A204.1 (cell line): Measurements from ENCODE around the gene YWHAQ.
"Not testable (repeated sequence)": the region's sequence is repeated elsewhere in the genome, so short reads cannot be mapped to it uniquely, and the experiment has no call there.

ENCODE experiments used
- FAIRE-seq: peaks from 2 replicates; lab custom pipeline; 2012; peaks lifted over from hg19 to GRCh38; lab: Jason Lieb, UNC

The YWHAQ gene

DNA sequence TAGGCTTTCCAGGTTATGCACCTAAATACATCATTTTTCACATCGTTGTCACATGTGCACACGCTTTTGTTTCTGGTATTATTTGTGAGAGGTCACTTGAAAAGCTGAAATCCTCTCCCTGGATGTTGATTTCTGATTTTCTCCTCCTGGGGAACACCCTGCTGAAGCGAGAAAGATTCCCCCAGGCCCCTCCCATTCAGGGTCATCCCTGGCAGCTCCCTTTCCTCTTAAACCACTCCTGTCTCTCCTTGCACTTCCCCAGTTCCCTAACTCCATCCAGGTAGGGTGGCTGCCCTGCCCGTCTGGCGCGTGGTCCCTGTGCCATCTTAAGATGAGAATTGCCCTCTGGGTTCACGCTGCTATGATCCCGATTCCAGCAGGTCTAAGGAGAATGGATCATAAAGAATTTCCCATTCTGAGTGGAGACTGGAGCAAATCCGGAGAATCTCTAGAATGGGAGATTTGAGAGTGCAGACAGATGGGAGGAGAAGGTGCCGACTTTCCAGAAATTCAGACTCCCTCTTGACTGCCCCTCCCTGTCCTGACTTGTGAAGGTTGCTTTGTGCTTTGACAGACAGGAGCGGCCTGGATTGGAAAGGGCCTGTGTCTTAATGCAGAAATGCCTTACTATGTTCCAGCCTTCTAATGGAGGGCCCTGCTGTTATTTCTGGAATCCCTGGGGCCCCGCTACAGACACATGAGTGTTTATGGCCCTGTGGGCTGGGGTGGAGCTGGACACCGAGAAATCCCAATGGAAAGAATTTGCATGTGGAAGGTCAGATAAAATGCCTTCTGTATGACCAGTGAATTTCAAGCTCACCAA, 1.3 kb upstream of the YWHAQ start:
- no peak for FAIRE-seq

DNA sequence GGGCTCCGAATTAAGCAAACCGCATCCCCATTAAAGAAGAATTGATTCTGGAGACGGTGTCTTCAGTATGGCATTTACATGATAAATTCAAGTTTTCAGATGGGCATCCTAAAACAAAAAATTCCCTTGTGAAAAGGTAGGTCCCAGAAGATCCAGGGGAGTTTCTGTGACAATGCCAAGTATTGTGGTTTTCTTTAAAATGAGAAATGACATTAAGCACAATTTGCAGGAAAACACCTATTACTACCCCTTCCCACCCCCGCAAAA, 689 bp upstream of the YWHAQ start:
- FAIRE-seq = no peak

DNA sequence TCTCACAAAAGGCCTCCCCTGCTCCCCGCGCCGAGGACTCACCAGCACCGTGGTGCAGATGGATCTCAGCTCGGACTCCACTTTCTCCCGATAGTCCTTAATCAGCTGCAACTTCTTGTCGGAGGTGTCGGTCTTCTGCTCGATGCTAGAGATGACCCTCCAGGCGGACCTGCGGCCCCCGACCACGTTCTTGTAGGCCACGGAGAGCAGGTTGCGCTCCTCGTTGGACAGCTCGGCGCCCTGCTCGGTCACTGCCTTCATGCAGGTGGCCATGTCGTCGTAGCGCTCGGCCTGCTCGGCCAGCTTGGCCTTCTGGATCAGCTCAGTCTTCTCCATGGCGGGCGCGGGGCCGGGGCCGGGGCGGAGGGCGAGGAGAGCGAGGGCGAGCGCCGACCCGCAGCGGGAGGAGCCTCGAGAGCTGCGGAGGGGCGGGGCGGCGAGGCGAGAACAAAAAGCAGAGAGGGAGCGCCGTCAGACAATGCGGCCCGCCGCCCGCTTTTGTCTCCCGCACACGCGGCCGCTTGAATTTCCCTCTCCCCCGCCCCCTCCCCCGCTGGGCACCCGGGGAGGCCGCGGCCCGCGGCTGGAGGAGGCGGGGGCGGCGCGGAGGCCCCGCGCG, 571 bp downstream of the YWHAQ start:
- no peak for FAIRE-seq

DNA sequence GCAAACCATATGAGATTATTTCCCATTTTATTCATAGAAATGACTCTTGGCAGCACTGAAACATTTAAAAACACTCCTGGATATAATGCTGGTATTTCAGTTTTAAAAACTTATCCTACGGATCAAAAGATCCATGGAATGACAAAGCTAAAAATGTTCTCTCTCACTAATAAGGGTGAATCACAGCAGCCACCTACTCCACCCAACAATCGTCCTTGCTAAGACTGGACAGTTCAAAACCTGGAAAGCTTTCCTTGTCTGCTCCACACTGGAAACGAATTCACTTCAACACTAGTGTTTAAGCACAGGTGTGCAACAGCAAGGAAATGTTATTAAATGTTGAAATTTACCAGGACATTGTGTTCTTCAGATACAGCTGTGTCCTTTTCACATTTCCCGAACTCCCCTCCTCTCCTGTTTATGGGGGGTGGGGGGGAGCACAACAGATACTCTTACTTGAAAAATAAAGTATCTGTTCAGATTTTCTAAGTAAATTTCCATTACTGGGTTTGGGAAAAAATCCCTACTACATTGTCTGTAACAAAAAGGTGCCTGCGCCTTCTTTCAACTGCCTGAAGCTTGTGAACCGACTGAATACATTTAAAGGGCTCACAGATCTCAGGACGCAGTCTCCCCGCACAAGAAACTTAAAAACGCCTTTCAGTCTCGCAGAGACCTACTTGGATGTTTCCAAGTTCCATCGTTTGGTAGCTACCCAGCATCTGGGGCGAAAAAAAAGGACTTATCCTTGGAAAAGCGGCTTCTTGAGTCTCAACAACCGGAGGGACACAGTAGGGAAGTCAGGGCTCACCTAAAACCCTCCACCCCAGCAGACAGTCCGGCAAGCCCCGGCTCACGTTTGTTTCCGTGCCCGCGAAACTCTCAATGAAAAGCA, 1.3 kb downstream of the YWHAQ start:
- FAIRE-seq = no peak

DNA sequence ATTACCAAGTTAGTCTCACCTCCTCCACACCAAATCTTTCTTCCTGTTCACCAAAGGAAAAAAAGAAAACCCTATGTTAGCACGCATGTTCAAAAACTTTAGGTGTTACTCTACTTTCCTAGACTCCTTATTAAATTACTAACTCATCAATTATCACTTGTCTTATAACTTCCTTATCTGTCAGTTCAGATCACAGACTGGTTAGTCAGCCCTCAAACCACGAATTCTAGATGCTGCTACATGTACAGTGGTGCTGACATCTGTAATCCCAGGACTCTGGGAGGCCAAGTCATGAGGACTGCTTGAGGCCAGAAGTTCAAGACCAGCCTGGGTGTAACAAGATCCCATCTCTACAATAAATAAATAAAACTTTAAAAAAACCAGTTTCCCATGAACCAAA, 3.5 kb downstream of the YWHAQ start:
- no peak for FAIRE-seq

DNA sequence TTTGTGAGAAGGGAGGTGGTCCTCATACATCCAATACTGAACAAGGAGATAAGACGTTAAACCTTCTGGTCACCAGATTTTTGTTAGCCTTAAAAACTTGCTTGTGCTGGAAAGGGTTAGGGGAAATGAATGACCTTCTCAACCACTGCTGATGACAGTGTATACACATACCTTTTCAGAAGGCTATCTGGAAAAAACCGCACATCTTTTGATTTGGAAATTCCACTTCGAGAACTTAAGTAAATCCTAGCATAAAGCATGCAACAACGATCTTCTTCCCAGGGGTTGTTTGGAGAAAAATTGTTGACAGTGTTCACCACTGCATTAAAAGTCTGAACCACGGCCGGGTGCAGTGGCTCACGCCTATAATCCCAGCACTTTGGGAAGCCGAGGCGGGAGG, 7.6 kb downstream of the YWHAQ start:
- FAIRE-seq = no peak

DNA sequence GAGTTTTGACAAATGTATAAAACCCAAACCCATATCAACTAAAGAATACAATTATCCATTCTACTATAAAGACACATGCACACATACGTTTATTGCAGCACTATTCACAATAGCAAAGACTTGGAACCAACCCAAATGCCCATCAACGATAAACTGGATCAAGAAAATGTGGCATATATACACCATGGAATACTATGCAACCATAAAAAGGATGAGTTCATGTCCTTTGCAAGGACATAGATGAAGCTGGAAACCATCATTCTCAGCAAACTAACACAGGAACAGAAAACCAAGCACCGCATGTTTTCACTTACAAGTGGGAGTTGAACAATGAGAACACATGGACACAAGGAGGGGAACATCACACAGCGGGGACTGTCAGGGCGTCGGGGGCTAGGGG, 9.1 kb downstream of the YWHAQ start:
- not testable (repeated sequence) for FAIRE-seq

DNA sequence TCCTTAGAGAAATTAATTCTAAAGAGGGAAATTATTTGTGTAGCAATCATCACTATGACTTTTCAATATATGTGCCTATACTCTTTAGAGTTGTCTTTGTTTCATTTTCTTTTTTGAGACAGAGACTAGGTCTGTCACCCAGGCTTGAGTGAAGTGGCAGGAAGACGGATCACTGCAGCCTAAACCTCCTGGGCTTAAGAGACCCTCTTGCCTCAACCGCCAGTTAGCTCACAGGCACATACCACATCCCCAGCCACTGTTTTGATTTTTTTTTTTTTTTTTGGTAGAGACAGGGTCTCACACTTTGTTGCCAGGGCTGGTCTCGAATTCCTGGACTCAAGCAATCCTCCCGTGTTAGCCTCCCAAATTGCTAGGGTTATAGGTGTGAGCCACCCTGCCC, 12.4 kb downstream of the YWHAQ start:
- no peak for FAIRE-seq

DNA sequence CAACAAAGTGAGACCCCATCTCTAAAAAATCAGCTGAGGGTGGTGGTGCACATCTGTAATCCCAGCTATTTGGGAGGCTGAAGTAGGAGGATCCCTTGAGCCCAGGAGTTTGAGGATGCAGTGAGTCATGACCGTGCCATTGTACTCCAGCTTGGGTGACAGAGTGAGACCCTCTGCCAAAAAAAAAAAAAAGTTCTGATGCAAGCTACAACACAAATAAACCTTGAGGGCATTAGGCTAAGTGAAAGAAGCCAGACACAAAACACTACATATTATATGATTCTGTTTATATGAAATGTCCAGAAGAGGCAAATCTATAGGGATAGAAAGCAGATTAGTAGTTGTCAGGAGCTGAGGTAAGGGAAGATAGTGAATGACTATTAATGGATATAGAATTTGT, 13.0 kb downstream of the YWHAQ start:
- FAIRE-seq = no peak

DNA sequence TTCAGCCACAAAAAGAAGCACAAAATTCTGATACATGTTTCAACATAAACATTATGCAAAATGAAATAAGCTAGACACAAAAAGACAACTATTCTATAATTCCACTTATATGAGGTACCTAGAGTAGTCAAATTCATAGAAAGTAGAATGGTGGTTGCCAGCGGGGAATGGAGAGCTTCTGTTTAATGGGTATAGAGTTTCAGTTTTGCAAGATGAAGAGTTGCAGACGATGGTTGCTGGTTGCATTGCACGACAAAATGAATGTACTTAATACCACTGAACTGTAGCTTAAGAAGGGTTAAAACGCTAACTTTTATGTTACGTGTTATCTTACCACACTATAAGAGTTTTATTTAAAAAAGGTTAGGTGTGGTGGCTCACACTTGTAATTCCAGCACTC, 13.5 kb downstream of the YWHAQ start:
- no peak for FAIRE-seq

DNA sequence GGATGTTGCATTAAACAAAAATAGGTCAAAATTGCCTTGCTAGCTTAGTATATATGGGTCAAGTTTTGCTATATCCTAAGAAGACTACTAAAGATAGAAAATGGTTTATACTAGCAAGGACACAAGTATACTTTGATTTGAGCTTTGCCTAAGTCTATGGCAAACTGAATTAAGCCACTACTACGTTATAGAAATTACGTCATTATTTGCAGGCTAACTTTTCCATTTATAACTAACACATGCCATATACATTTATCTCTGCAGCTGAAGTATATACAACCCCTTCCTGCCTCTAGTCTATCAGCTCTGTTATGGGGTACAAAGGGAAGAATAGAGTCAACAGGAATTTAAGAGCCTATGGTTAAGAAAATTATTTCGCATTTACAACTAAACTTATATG, 16.2 kb downstream of the YWHAQ start:
- FAIRE-seq = no peak

DNA sequence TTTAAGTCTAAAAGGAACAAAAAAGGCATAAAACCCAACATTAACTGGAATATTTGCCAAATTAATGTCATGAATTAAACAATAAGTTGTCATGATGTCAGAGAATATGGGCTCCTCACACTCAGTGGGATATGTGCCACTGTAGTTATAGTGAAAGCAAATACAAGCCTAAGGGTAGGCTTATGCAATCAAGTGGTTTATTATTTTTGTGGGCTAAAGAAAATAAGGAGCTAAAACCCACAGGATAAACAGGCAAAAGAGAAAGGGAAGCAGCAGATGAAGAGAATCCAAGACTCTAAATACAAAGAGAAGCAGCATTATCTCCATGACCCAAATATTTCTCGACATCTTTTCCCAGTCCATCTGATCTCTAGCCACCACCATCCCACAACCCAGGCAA, 17.5 kb downstream of the YWHAQ start:
- no peak for FAIRE-seq

DNA sequence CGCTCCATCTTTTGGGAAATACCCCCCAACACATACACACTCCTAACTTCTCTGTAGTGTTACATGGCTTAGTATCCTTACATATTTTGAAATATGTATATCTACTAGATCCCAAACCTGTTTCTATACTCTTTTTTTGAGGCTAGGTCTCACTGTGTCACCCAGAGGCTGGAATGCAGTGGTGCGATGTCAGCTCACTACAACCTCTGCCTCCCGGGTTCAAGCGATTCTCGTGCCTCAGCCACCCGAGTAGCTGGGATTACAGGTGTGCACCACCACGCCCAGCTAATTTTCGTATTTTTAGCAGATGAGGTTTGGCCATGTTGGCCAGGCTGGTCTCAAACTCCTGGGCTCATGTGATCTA, 19.3 kb downstream of the YWHAQ start:
- not testable (repeated sequence) for FAIRE-seq

DNA sequence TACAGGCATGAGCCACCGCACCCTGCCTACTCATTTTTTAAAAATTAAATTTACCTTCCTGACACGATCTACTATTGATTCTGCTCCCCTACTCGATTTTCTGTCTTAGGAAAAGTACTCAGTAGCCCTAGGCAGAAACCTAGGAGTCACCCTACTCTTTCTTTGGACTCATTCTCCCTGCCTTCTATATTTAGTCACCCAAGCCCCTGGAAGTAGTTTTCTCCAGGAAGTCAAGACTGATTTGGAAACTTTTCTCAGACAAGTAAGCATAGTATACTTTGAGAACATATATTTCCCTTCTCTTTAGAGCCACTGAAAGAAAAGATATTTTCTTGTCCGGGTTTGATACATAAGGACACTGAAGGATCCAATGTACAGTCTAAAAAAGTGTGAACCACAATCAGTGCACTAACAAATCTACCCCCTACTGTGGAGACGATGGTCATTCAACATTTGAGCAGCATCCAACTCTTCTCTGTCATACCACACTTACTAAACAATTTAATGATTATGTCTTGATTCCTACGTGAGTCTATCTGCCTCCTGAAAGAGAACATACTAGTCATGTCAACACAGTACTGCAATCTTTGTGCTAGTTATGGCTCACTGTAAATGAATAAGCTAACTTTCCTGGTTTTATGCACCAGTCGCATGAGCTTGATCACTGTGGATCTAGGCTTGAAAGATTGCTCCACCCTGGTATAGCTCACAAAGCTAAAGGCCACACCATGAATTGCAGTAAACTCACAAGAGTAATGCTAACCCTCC, 19.8 kb downstream of the YWHAQ start:
- FAIRE-seq = no peak

DNA sequence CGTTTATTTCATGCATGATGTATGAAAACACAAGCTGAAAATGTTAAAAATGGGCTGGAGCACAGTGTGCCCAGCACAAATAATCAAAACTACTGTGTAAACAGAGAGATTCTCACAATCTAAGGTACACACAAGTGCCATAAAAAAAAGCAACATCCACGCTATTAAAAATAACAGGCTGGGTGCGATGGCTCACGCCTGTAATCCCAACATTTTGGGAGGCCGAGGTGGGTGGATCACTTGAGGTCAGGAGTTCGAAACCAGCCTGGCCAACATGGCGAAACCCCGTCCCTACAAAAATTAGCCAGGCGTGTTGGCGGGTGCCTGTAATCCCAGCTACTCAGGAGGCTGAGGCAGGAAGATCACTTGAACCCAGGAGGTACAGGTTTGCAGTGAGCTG, 22.3 kb downstream of the YWHAQ start:
- not testable (repeated sequence) for FAIRE-seq

DNA sequence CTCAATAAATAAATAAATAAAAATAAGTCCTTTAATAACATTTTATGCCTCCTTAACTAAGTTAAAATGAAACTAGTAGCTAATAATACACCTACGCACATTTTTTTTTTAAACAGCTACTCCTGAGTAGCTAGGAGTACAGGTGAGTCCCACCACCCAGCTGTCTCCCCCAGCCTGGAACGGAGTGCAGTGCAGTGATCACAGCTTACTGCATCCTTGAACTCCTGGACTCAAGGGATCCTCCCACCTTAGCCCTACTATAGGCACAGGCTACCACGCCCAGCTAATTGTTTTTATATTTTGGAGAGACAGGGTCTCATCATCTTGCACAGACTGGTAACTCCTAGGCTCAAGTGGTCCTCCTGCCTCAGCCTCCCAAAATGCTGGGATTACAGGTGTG, 28.4 kb downstream of the YWHAQ start:
- FAIRE-seq = no peak

DNA sequence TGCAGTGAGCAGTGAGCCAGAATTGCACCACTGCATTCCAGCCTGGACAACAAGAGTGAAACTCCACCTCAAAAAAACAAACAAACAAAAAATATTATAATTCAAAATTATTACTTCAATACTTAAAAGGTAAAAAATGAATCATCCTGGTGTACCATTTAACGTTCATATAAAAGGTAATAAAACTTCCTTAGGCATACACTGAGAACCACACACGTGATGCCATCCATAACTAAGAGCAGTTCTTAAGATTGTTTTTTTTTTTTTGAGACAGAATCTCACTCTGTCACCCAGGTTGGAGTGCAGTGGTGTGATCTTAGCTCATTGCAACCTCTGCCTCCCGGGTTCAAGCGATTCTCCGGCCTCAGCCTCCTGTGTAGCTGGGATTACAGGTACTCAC, 29.4 kb downstream of the YWHAQ start:
- FAIRE-seq = no peak

DNA sequence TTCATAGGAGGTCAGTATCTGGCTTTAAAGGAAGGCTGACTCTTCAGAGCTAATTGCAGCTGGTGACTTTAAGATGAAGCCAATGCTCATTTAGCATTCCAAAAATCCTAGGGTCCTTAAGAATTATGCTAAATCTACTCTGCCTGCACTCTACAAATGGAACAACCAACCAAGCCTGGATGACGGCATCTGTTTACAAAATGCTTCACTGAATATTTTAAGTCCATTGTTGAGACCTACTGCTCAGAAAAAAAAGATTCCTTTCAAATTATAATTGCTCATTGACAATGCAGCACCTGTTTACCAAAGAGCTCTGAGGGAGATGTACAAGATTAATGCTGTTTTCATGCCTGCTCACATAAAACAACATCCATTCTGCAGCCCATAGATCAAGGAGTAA, 31.4 kb downstream of the YWHAQ start:
- FAIRE-seq = no peak

DNA sequence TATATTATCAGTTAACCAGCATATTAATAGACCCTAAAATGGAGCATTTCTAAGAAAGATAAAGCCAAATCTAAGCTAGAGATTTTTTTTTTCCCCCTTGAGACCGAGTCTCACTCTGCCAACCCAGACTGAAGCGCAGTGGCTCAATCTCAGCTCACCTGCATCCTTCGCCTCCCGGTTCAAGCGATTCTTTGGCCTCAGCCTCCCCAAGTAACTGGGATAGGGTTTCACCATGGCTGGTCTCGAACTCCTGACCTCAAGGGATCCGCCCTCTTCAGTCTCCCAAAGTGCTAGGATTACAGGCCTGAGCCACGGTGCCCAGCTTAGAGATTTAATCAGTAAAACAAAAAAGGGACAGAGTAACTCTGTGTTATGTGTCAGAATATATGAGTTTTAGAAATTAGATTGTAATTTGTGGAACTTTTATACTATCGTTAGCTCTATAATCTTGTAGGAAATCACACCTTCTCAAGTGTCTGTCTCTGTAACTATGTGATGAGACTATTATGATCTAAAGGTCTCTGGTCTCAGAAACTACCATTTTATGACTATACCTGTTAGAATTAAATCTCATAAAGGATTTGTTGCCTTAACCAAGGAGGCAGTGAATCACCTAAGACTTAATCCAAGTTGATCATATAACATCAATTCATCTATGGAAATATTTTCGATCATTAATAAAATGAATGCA, 34.0 kb downstream of the YWHAQ start:
- no peak for FAIRE-seq

DNA sequence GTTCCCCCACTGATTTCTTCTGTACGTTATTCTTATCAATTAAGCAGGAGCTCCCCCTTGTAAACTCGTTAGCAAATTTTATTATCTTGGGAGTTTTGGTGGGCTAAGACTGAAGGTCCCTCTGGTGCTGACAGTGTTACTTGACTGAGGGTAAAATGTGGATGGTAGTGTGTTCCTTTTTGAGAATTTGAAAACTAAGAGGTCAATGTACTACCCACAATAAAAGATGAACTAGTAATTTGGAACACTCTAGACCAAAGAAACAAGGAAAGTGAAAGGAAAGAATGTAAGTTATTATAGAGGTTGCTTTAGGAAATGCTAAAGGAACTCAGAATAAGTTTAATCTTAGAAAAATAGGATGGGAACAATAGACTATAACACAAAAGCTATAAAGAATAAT, 35.1 kb downstream of the YWHAQ start:
- no peak for FAIRE-seq

DNA sequence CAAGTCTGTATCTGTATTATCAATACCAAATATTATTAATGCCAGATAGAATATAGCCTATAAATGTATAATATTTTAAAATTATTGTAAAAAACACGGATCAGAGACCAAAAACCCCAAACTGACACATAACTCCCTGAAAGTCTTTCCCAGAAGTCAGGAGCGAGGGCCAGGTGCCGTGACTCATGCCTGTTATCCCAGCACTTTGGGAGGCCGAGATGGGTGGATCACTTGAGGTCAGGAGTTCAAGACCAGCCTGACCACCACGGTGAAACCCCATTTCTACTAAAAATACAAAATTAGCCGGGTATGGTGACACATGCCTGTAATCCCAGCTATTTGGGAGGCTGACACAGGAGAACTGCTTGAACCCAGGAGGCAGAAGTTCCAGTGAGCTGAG, 35.5 kb downstream of the YWHAQ start:
- FAIRE-seq = not testable (repeated sequence)
